Psoas muscle (tissue), 8 donors: ENCODE results near the gene RANBP9. TPM values are rescaled to one million over a fixed set of nuclear protein-coding genes. Genes with fewer than 3 reads are reported as not detected.

Experiments used
- ATAC-seq, 4 donors: fragments of 200-7000 bp; cut with Tn5 transposase; one replicate each; pipeline ENCODE4 v1.9.1; 2020; ENCODE audit warnings: moderate library complexity in 3 of 4, mild to moderate bottlenecking in 2 of 4
- DNase-seq, 2 donors: peaks; one replicate each; pipeline ENCODE4 v3.0.0-alpha.2; 2020
- H3K27ac ChIP-seq: fragments of 200-600 bp; one replicate; pipeline ENCODE4 v1.8.0; 2022
- H3K27me3 ChIP-seq, 3 donors: fragments of 200-600 bp in 1 of 3; one replicate each; pipeline versions ENCODE4 v1.6.1 to v1.8.0; 2013 to 2022; ENCODE audit warnings: low read length in 2 of 3, mild to moderate bottlenecking in 2 of 3, moderate library complexity in 1 of 3; ENCODE audit not compliant: insufficient read depth in 3 of 3
- H3K36me3 ChIP-seq, 2 donors: fragments of 200-600 bp in 1 of 2; one replicate each; pipeline versions ENCODE4 v1.6.1 to v1.8.0; 2013 to 2022; ENCODE audit warnings: low read depth in 1 of 2, mild to moderate bottlenecking in 1 of 2, moderate library complexity in 1 of 2; ENCODE audit not compliant: insufficient read depth in 1 of 2
- H3K4me1 ChIP-seq: fragments of 200-600 bp; one replicate; pipeline ENCODE4 v1.8.0; 2022
- H3K4me3 ChIP-seq: fragments of 200-600 bp; one replicate; pipeline ENCODE4 v1.8.0; 2022; ENCODE audit warnings: mild to moderate bottlenecking
- H3K9me3 ChIP-seq: fragments of 200-600 bp; one replicate; pipeline ENCODE4 v1.8.0; 2022
- WGBS, 3 donors: extraction: QIAGEN DNeasy Blood & Tissue Kit; methylation state at CpG; one replicate each; pipeline versions ENCODE4 v1.1.6 to v1.1.7; 2013; 5-methylcytosine and 5-hydroxymethylcytosine counted together
- intact Hi-C, 2 donors: fragments of 100-400 bp; cut with DNase I; formaldehyde crosslinking; loops; one replicate each; pipeline versions ENCODE4 v1.11.0 to v1.14.2; 2022
- polyA plus RNA-seq, 3 donors: library from polyadenylated mRNA; stranded (reverse); fragments of 200-250 nt; gene quantifications; one replicate each; pipeline ENCODE4 v1.2.3, GENCODE V29; 2013
- total RNA-seq, 4 donors: library from RNA; stranded (reverse); fragmentation: NEBNext Ultra II Directional in 2 of 4; extraction: Animal tissue kit (Norgen Biotek cat#: 25700) in 2 of 4; gene quantifications; one replicate each; pipeline versions ENCODE4 v1.2.1 to v1.2.4, GENCODE V29; 2021 to 2023
- TF ChIP-seq, protein P1 (sequence below): fragments of 200-600 bp; IDR thresholded peaks from one replicate; pipeline ENCODE4 v1.8.0; 2022; ENCODE audit warnings: antibody characterized with exemption
- donor health status: healthy with polysubstance abuse.
- donor health status: DM: no; HTN: no; CAD: no; lungs with moderate emphysema.
- donor health status: Bipolar disorder and iron deficiency.
- donor health status: healthy.
- donor health status: DM: yes; HTN: yes; CAD: no.
- donor health status: DM: no; HTN: no; CAD: no.
- donor health status: DM: no; HTN: no; CAD: no.
- donor health status: DM: yes; HTN: yes; CAD: no.

The RANBP9 gene
- total and polyA plus RNA-seq, 7 donors, result 22.3 to 72.6 (median 53.0) TPM

DNA sequence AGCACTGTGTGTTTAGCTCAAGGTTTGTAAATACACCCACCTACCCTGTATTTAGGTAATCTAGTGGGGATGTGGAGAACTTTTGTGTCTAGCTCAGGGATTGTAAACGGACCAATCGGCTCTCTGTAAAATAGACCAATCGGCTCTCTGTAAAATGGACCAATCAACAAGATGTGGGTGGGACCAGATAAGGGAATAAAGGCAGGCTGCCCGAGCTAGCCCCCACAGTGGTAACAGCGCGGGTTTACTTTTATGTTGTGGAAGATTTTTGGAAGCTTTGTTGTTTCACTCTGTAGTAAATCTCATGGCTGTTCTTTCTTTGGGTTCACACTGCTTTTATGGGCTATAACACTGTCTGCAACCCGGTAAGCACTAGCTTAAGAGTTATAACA is 32.1 kb upstream of the RANBP9 start:
- WGBS, 3 donors, result 94 to 96% (median 94%) methylated on average over 7 of the region's 7 CpGs
- ATAC-seq (no peak), DNase-seq (no peak)
- H3K27me3 ChIP-seq, result no peaks in the 10 kb centered on the region
- no peaks in the 10 kb centered on the region for H3K36me3 ChIP-seq
- H3K9me3 ChIP-seq, result no peaks in the 10 kb centered on the region
- no peaks in the 10 kb centered on the region for H3K4me1 ChIP-seq
- no peak overlapping the region for H3K4me3 ChIP-seq
- TF ChIP-seq, protein P1, sequence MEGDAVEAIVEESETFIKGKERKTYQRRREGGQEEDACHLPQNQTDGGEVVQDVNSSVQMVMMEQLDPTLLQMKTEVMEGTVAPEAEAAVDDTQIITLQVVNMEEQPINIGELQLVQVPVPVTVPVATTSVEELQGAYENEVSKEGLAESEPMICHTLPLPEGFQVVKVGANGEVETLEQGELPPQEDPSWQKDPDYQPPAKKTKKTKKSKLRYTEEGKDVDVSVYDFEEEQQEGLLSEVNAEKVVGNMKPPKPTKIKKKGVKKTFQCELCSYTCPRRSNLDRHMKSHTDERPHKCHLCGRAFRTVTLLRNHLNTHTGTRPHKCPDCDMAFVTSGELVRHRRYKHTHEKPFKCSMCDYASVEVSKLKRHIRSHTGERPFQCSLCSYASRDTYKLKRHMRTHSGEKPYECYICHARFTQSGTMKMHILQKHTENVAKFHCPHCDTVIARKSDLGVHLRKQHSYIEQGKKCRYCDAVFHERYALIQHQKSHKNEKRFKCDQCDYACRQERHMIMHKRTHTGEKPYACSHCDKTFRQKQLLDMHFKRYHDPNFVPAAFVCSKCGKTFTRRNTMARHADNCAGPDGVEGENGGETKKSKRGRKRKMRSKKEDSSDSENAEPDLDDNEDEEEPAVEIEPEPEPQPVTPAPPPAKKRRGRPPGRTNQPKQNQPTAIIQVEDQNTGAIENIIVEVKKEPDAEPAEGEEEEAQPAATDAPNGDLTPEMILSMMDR, result no peak
- intact Hi-C loops, result no loop called here
- H3K27ac ChIP-seq, result no peak overlapping the region

DNA sequence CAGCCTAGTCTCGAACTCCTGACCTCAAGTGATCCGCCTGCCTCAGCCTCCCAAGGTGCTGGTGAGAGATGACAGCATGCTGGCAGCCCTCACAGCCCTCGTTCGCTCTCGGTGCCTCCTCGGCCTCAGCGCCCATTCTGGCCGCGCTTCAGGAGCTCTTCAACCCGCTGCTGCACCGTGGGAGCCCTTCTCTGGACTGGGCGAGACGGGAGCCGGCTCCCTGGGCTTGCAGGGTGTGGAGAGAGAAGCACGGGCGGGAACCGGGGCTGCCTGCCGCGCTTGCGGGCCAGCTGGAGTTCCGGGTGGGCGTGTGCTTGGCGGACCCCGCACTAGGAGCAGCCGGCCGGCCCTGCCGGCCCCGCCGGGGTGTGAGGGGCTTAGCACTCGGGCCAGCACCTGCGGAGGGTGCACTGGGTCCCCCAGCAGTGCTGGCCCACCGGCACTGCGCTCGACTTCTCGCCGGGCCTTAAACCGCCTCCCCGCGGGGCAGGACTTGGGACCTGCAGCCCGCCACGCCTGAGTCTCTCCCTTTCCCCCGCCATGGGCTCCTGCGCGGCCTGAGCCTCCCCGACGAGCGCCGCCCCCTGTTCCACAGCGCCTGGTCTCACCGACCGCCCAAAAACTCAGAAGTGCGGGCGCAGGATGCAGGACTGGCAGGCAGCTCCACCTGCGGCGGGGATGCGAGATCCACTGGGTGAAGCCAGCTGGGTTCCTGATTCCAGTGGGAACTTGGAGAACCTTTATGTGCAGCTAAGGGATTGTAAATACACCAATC is 31.5 kb upstream of the RANBP9 start:
- DNase-seq (no peak), ATAC-seq (no peak)
- no peaks in the 10 kb centered on the region for H3K36me3 ChIP-seq
- H3K27ac ChIP-seq, result no peak overlapping the region
- WGBS, 3 donors, result 74 to 79% (median 78%) methylated on average over 46 to 56 of the region's 56 CpGs
- TF ChIP-seq, protein P1, result no peak
- no peaks in the 10 kb centered on the region for H3K4me1 ChIP-seq
- H3K9me3 ChIP-seq, result no peaks in the 10 kb centered on the region
- H3K27me3 ChIP-seq, result no peaks in the 10 kb centered on the region
- intact Hi-C loops, result no loop called here
- peak overlapping the region; percentile 15 for H3K4me3 ChIP-seq

DNA sequence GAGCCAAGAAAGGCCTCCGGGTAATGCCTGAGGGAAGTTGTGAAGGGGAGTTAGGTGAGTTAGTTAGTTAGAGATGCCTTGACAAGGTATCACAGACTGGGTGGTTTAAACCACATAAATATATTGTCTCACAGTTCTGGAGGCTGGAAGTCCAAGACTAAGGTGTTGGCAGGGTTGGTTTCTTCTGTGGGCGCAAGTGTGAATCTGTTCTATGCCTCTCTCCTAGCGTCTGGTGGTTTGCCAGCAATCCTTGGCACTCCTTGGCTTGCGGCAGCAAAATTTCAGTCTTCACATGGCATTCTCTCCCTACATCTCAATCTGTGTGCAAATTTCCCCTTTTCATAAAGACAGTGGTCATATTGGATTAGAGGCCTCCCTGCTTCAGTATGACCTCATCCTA is 29.7 kb upstream of the RANBP9 start:
- Histone ChIP-seq H3K36me3 (no peaks in the 10 kb centered on the region), H3K27ac (no peak overlapping the region), H3K9me3 (no peaks in the 10 kb centered on the region), H3K4me1 (no peaks in the 10 kb centered on the region), H3K4me3 (no peak overlapping the region), H3K27me3 (no peaks in the 10 kb centered on the region)
- WGBS, 3 donors, result 84 to 90% (median 87%) methylated on average over 4 of the region's 4 CpGs
- TF ChIP-seq, protein P1, result no peak
- intact Hi-C loops, result no loop called here
- no peak for ATAC-seq
- DNase-seq, result no peak

DNA sequence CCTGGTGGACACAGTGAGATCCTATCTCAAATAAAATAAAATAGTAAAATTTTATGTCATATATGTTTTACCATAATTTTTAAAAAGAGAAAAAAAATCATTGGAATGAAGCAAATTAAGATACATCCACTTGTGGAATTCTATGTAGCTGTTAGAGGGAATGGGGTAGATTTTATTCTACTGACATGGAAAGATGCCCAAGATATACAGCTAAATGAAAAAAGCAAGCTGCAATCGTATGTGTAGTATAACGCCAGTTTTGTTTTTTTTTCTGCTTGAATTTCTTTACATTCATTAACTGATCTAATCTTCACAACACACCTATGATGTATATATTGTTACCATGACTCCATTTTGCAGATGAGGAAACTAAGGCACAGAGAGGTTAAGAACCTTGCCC is 23.4 kb upstream of the RANBP9 start:
- DNase-seq, result no peak
- H3K4me1 ChIP-seq, result peaks cover 15% of the 10 kb centered on the region
- intact Hi-C loops, result no loop called here
- WGBS, 3 donors, result 91 to 94% (median 93%) methylated on average over 2 of the region's 2 CpGs
- TF ChIP-seq, protein P1, result no peak
- no peaks in the 10 kb centered on the region for H3K27me3 ChIP-seq
- no peak for ATAC-seq
- H3K4me3 ChIP-seq, result no peak overlapping the region
- no peak overlapping the region for H3K27ac ChIP-seq
- H3K9me3 ChIP-seq, result no peaks in the 10 kb centered on the region
- no peaks in the 10 kb centered on the region for H3K36me3 ChIP-seq
